D721Med (cell line): ENCODE data around the gene TMEM8B.

Source experiments
- DNase-seq: peaks from one replicate; pipeline ENCODE4 v3.0.0; 2011; ENCODE audit warnings: low spot score; ENCODE audit not compliant: insufficient read length
- FAIRE-seq: peaks from 2 replicates; lab custom pipeline; 2011; peaks lifted over from hg19 to GRCh38; lab: Jason Lieb, UNC
- TF ChIP-seq, protein P1 (sequence below): IDR thresholded peaks from 2 replicates; pipeline ENCODE4 v1.5.1; 2012; ENCODE audit warnings: mild to moderate bottlenecking, control low read depth; ENCODE audit not compliant: insufficient read depth; ENCODE audit errors: missing control alignments

TMEM8B gene

DNA sequence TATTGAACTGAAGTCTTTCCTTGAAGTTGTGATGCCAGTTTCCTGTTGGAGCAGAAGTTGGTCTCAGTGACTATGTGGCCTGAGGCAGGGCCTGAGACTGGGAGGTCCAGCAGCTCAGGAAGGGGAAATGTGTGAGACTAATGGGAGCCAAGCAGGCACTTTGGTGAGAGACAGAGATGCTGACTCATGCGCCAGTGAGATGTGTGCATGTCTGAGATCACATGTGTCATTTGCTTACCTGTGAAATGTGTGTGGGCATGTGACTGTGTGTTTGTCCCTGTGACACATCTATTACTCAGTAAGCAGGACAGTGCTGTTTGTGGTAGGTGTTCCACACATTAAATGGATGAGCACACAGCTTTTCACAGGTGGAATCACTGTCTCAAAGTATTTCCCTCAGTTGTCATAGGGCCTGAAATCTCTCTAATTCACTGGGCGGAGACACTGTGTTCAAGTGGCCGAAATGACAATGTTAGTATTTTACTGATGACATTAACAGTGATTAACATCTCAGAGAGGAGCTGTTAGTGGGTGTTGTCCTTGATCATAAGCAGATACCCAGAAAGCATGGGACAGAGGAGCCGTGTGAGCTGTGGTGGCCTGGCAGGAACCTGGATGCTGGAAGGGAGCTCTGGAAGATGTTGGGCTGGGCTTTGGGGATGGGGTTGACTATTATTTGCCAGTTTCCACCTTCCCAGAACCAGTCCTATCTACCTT is 30.2 kb upstream of the TMEM8B start:
- TF ChIP-seq, protein P1, sequence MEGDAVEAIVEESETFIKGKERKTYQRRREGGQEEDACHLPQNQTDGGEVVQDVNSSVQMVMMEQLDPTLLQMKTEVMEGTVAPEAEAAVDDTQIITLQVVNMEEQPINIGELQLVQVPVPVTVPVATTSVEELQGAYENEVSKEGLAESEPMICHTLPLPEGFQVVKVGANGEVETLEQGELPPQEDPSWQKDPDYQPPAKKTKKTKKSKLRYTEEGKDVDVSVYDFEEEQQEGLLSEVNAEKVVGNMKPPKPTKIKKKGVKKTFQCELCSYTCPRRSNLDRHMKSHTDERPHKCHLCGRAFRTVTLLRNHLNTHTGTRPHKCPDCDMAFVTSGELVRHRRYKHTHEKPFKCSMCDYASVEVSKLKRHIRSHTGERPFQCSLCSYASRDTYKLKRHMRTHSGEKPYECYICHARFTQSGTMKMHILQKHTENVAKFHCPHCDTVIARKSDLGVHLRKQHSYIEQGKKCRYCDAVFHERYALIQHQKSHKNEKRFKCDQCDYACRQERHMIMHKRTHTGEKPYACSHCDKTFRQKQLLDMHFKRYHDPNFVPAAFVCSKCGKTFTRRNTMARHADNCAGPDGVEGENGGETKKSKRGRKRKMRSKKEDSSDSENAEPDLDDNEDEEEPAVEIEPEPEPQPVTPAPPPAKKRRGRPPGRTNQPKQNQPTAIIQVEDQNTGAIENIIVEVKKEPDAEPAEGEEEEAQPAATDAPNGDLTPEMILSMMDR: no peak
- no peak for FAIRE-seq
- no peak for DNase-seq

DNA sequence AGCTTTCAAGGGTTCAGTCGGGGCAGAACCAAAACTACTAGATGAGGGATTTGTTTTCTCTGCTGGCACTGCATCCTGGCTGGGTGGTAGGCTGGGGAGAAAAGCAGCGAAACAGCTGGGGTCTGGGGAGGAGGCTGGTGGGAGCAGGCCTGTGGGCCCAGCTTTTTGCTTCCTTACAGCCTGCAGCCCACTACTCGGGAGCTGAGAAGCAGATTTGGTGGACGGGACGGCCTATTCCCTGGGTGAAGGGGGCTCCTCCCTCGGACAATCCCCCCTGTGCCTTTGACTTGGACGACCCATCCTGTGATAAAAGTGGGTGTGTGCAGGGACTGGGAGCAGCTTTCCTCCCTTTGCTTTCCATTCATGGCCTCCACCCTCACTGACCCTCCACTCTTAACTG is 28.5 kb upstream of the TMEM8B start:
- no peak for DNase-seq
- FAIRE-seq: no peak
- TF ChIP-seq, protein P1: no peak

DNA sequence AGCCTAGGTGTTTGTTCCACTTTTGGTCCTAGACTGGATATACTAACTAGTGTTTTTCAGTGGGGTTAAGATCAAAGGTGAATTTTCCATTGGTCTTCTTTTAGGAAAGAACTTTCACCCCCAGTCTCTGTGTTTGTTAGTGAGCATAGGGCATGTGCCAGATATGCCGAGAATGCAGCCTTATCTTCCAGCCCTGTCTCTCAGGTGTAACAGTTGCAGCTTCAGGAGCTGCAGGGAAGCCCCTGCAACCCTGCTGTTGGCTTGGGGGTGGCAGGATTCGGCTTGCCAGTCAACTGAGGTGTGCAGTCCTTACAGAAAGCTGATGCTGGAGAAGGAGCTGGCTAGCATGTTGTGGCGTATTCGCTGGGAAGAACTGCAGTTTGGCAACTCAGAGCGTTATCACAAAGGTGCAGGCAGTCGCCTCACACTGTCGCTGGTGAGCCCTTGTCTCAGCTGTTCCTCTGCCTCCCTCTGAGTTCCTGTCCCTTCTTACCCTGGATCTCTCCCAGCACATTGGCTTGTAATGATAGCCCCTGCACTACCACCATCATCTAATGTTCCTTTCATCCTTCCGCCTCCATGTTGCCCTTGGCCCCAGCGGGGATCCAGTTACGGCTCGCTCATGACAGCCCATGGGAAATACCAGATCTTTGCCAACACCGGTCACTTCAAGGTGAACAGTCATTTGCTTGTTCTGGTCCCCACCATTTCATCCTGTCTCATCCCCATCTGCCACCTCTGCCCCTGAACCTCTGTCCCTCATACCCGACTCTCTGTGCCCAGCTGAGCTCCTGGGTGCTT is 27.5 kb upstream of the TMEM8B start:
- DNase-seq (no peak), FAIRE-seq (no peak)
- TF ChIP-seq, protein P1: no peak

DNA sequence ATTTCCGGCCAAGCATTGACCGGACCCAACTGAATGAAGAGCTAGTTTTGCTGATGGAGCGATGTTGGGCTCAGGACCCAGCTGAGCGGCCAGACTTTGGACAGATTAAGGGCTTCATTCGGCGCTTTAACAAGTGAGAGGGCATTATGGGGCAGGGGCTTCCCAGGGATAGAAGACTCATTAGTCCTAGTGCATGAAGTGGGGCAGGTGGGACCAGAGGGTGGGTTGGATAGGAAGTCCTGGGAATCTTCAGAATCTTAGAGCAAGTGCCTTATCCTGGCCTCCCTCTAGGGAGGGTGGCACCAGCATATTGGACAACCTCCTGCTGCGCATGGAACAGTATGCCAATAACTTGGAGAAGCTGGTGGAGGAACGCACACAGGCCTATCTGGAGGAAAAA is 22.9 kb upstream of the TMEM8B start:
- TF ChIP-seq, protein P1: no peak
- no peak for FAIRE-seq
- no peak for DNase-seq

DNA sequence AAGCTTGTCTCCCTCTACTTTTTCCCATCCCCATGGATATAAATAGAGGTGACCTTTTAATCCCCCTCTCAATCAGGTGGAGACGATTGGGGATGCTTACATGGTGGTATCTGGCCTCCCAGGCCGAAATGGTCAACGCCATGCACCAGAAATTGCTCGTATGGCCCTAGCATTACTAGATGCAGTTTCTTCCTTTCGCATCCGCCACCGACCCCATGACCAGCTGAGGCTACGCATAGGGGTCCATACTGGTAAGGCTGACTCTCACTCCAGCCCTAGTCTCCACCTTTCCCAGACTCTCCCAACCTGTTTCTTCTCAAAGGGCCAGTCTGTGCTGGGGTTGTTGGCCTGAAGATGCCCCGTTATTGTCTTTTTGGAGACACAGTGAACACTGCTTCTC is 20.6 kb upstream of the TMEM8B start:
- no peak for DNase-seq
- FAIRE-seq: no peak

DNA sequence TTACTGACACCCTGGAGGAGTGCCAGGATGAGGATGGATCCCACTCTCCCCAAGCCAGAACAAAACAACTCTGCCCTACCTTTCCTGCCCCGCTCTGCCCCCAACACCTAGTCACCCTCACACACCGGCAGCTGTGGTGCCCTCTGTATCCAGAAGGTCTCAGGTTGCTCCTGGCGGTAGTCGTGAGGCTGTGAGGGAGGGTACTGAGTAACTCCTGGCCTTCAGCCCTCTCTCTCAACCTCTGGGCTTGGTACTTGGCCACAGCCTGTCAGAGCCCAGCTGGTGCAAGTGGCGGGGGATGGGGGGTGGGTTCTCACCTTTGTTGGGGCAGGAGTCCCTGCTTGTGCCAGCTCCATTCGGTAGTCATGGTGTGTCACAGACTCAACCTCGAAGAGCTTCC is 18.9 kb upstream of the TMEM8B start:
- no peak for DNase-seq
- no peak for FAIRE-seq
- TF ChIP-seq, protein P1: no peak

More for the DNA sequence above, 20.6 kb upstream of the TMEM8B start:
- TF ChIP-seq, protein P1: no peak
